ENCODE measurements around the gene STXBP1.

Gene STXBP1

DNA sequence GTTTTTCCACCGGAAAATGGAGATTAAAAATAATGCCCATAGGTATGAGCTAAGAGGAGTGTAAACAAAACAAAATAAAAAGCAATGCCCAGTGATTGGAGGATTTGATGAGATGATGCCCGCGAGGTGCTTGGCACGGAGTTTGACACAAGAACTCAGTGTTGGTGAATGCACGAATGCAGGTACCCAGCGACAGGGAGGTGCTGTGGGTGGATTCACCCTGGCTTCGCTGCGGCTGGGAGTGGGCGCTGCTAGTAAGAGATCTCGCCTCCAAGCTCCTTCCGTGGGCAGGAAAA lies 526 bp upstream of the STXBP1 start:
- no peaks in the 10 kb centered on the region for H3K9me3 ChIP-seq (ENCODE audit: insufficient read depth, low read length)
- H3K36me3 ChIP-seq (ENCODE audit: low read length), result no peaks in the 10 kb centered on the region
- H3K9ac ChIP-seq (ENCODE audit: low read length), result peak overlapping the region; percentile 81
- H3K27ac ChIP-seq (ENCODE audit: low read depth, low read length), result no peak overlapping the region
- H3K4me3 ChIP-seq (ENCODE audit: insufficient read depth, low read length, poor library complexity, severe bottlenecking), result peak overlapping the region; percentile 66
- H3K9me2 ChIP-seq (replicated peaks; ENCODE audit: insufficient read depth, low read length), result no peaks in the 10 kb centered on the region
- H3K4me2 ChIP-seq (ENCODE audit: low read depth, low read length, poor library complexity, severe bottlenecking), result peak overlapping the region; percentile 80
- H3F3A ChIP-seq (ENCODE audit: insufficient read depth), result peaks cover 19% of the 10 kb centered on the region
- H3K27me3 ChIP-seq (ENCODE audit: low read length), result no peaks in the 10 kb centered on the region
- peaks cover 8% of the 10 kb centered on the region; the same call in 1 of the 2 replicates for H4K20me1 ChIP-seq (ENCODE audit: low read depth, low read length)
- TF ChIP-seq, protein P1, sequence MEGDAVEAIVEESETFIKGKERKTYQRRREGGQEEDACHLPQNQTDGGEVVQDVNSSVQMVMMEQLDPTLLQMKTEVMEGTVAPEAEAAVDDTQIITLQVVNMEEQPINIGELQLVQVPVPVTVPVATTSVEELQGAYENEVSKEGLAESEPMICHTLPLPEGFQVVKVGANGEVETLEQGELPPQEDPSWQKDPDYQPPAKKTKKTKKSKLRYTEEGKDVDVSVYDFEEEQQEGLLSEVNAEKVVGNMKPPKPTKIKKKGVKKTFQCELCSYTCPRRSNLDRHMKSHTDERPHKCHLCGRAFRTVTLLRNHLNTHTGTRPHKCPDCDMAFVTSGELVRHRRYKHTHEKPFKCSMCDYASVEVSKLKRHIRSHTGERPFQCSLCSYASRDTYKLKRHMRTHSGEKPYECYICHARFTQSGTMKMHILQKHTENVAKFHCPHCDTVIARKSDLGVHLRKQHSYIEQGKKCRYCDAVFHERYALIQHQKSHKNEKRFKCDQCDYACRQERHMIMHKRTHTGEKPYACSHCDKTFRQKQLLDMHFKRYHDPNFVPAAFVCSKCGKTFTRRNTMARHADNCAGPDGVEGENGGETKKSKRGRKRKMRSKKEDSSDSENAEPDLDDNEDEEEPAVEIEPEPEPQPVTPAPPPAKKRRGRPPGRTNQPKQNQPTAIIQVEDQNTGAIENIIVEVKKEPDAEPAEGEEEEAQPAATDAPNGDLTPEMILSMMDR (IDR thresholded peaks at IDR 0.05; ENCODE audit: insufficient read depth, low read length, poor library complexity, severe bottlenecking), result no peak
- no peaks in the 10 kb centered on the region for H3K79me2 ChIP-seq (ENCODE audit: insufficient read depth, low read length)
- peak overlapping the region; percentile 84 for H2AFZ ChIP-seq (ENCODE audit: low read depth, low read length, severe bottlenecking)

DNA sequence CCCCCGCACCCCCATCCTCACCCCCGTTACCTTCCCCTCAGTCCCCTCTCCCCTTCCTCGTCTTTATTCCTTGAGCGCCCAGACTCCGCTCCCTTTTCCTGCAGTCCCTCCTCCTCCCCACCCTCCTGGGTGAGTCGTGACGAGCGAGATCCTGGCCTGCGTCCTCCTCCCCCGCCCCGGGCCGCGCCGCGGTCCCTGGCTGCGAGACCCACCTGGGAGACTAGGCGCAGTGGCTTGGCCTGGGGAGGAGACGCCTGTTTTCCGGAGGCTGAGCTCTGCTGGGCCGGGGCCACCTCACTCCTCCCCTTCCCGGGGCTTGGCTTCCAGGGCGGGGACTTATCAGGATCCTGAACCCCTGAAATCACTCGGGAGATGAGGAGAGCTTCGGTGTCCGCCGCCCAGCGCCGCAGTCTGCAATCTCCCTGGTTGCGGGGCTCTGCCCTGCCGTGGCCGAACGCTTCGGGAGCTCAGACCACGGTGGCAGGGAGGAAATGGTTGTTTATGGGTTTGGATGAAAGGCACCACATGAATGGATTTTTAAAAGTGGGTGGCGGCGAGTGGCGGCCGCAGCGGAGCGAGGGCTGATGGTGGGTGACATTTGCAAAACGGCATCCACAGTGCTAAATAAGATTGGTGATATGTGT lies 984 bp downstream of the STXBP1 start:
- Histone ChIP-seq H3K9me2 (replicated peaks; ENCODE audit: insufficient read depth, low read length) (no peaks in the 10 kb centered on the region), H3K27ac (ENCODE audit: low read depth, low read length) (no peak overlapping the region), H3K36me3 (ENCODE audit: low read length) (no peaks in the 10 kb centered on the region), H3F3A (ENCODE audit: insufficient read depth) (peaks cover 11% of the 10 kb centered on the region), H2AFZ (ENCODE audit: low read depth, low read length, severe bottlenecking) (no peak overlapping the region), H3K79me2 (ENCODE audit: insufficient read depth, low read length) (no peaks in the 10 kb centered on the region), H4K20me1 (ENCODE audit: low read depth, low read length) (peaks cover 8% of the 10 kb centered on the region; the same call in 1 of the 2 replicates), H3K9me3 (ENCODE audit: insufficient read depth, low read length) (no peaks in the 10 kb centered on the region), H3K4me2 (ENCODE audit: low read depth, low read length, poor library complexity, severe bottlenecking) (peak overlapping the region; percentile 67), H3K27me3 (ENCODE audit: low read length) (no peaks in the 10 kb centered on the region), H3K4me3 (ENCODE audit: insufficient read depth, low read length, poor library complexity, severe bottlenecking) (peak overlapping the region; percentile 90), H3K9ac (ENCODE audit: low read length) (peak overlapping the region; percentile 81; the same call in 1 of the 2 replicates)
- TF ChIP-seq, protein P1 (IDR thresholded peaks at IDR 0.05; ENCODE audit: insufficient read depth, low read length, poor library complexity, severe bottlenecking), result no peak
- no peak for TF ChIP-seq EZH2phosphoT487 (conservative IDR thresholded peaks at IDR 0.05; ENCODE audit: low read length)

DNA sequence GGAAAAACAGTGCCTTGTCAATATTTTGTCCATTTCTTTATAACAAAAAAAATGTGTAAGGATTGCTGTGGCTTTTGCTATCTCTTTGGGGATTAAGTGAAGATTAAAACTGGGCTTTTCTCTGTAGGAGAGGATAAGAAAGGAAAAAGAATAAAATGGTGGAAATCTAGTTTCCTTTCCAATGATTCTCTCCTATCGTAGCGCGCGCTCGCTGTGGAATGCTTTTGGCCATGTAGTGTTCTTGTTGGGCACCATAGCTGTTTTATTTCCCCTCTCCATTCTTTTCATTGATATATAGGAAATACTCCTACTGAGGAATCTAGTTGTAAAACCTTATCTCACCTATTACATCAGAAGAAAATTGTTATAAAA lies 1.5 kb downstream of the STXBP1 start:
- Histone ChIP-seq H3K27me3 (ENCODE audit: low read length) (no peaks in the 10 kb centered on the region), H3K9me2 (replicated peaks; ENCODE audit: insufficient read depth, low read length) (no peaks in the 10 kb centered on the region), H3K27ac (ENCODE audit: low read depth, low read length) (no peak overlapping the region), H3K4me2 (ENCODE audit: low read depth, low read length, poor library complexity, severe bottlenecking) (peak overlapping the region; percentile 67), H3K4me3 (ENCODE audit: insufficient read depth, low read length, poor library complexity, severe bottlenecking) (no peak overlapping the region), H3K9ac (ENCODE audit: low read length) (no peak overlapping the region), H2AFZ (ENCODE audit: low read depth, low read length, severe bottlenecking) (no peak overlapping the region), H3F3A (ENCODE audit: insufficient read depth) (peaks cover 10% of the 10 kb centered on the region), H4K20me1 (ENCODE audit: low read depth, low read length) (peaks cover 11% of the 10 kb centered on the region; the same call in 1 of the 2 replicates), H3K9me3 (ENCODE audit: insufficient read depth, low read length) (no peaks in the 10 kb centered on the region), H3K79me2 (ENCODE audit: insufficient read depth, low read length) (no peaks in the 10 kb centered on the region), H3K36me3 (ENCODE audit: low read length) (no peaks in the 10 kb centered on the region)
- TF ChIP-seq, protein P1 (IDR thresholded peaks at IDR 0.05; ENCODE audit: insufficient read depth, low read length, poor library complexity, severe bottlenecking), result no peak
- TF ChIP-seq EZH2phosphoT487 (conservative IDR thresholded peaks at IDR 0.05; ENCODE audit: low read length), result no peak
